Panc1 (cell line): ENCODE results near the gene HOXA10. TPM values are rescaled to one million over a fixed set of nuclear protein-coding genes. Genes with fewer than 3 reads are reported as not detected.
A peak's percentile ranks its signal among the peaks of the same experiment; 100 is the strongest.

Experiments used
- ATAC-seq: fragments of 200-7000 bp; cut with Tn5 transposase; 2 replicates; pipeline ENCODE4 v1.9.1; 2020; ENCODE audit warnings: mild to moderate bottlenecking, moderate library complexity
- BruUV-seq: library from RNA; stranded (reverse); fragments of 400-500 nt; replicated peaks from 2 replicates; lab custom pipeline; 2021; lab: Mats Ljungman, UMichigan
- CTCF ChIA-PET: fragments of 300-600 bp; sonication (Branson Sonifier 250); formaldehyde crosslinking; loops from one replicate; lab custom pipeline; 2022; ENCODE audit warnings: antibody characterized with exemption; lab: Charles Lee
- POLR2A ChIA-PET: fragments of 300-600 bp; sonication (Branson Sonifier 250); formaldehyde crosslinking; loops from one replicate; lab custom pipeline; 2022; ENCODE audit warnings: antibody characterized with exemption; lab: Charles Lee
- DNase-seq: peaks from one replicate; pipeline ENCODE4 v3.0.0-alpha.2; 2010; ENCODE audit warnings: low read depth, low spot score
- H3K27ac ChIP-seq: 2 replicates; pipeline ENCODE4 v1.5.1; 2011; ENCODE audit warnings: mild to moderate bottlenecking, low read length, inconsistent platforms
- H3K27me3 ChIP-seq: fragments of 200-500 bp; sonication (Bioruptor generic); 2 replicates; pipeline ENCODE4 v1.6.0; 2014; ENCODE audit warnings: low read length, inconsistent platforms; ENCODE audit not compliant: control insufficient read depth, insufficient read depth
- H3K36me3 ChIP-seq: fragments of 200-500 bp; sonication (Bioruptor generic); 2 replicates; pipeline ENCODE4 v1.5.1; 2014; ENCODE audit warnings: inconsistent platforms, mild to moderate bottlenecking, low read length, moderate library complexity; ENCODE audit not compliant: control insufficient read depth, insufficient read depth
- H3K4me1 ChIP-seq: 2 replicates; pipeline ENCODE4 v1.5.1; 2011; ENCODE audit warnings: inconsistent platforms, mild to moderate bottlenecking, low read length, moderate library complexity; ENCODE audit not compliant: control insufficient read depth, insufficient read depth
- H3K4me3 ChIP-seq, 2 experiments: 2 replicates each; pipeline ENCODE4 v1.5.1; 2011 to 2012; ENCODE audit warnings: low read depth in 2 of 2, low read length in 2 of 2, mild to moderate bottlenecking in 2 of 2, inconsistent platforms in 1 of 2, moderate library complexity in 1 of 2
- H3K9me3 ChIP-seq: fragments of 200-500 bp; sonication (Bioruptor generic); 2 replicates; pipeline ENCODE4 v1.5.1; 2014; ENCODE audit warnings: low read depth, mild to moderate bottlenecking, inconsistent platforms, low read length, moderate library complexity; ENCODE audit not compliant: control insufficient read depth, insufficient read depth
- CTCF ChIP-seq: fragments of 450-650 bp; IDR thresholded peaks from 2 replicates; pipeline ENCODE4 v1.5.1; 2017; ENCODE audit warnings: mild to moderate bottlenecking
- POLR2AphosphoS5 ChIP-seq: IDR thresholded peaks from 2 replicates; pipeline ENCODE4 v1.6.1; 2012; ENCODE audit warnings: mild to moderate bottlenecking, low read depth, low read length, moderate library complexity
- SIN3A ChIP-seq: IDR thresholded peaks from 2 replicates; pipeline ENCODE4 v1.6.1; 2012; ENCODE audit warnings: low read depth, mild to moderate bottlenecking, low read length, moderate library complexity, borderline replicate concordance; ENCODE audit not compliant: insufficient read depth
- TCF7L2 ChIP-seq: IDR thresholded peaks from 2 replicates; pipeline ENCODE4 v1.6.1; 2011; ENCODE audit warnings: mild to moderate bottlenecking, low read depth, low read length, inconsistent platforms
- in situ Hi-C: cut with HindIII; loops from 2 replicates; pipeline ENCODE4 v1.10.0; 2016; ENCODE audit warnings: low sequenced_read_pairs, low pct_unique_long_range_greater_than_20kb
- intact Hi-C: fragments of 100-400 bp; cut with micrococcal nuclease; formaldehyde crosslinking; loops from one replicate; pipeline ENCODE4 v1.10.0; 2022; ENCODE audit not compliant: unreplicated experiment
- total RNA-seq: library from RNA; stranded (reverse); gene quantifications from one replicate; pipeline ENCODE4 v1.2.1, GENCODE V29; 2021; ENCODE audit not compliant: unreplicated experiment

Gene HOXA10
- total RNA-seq, 1 experiment from 2014 or later: 0.41 TPM

DNA sequence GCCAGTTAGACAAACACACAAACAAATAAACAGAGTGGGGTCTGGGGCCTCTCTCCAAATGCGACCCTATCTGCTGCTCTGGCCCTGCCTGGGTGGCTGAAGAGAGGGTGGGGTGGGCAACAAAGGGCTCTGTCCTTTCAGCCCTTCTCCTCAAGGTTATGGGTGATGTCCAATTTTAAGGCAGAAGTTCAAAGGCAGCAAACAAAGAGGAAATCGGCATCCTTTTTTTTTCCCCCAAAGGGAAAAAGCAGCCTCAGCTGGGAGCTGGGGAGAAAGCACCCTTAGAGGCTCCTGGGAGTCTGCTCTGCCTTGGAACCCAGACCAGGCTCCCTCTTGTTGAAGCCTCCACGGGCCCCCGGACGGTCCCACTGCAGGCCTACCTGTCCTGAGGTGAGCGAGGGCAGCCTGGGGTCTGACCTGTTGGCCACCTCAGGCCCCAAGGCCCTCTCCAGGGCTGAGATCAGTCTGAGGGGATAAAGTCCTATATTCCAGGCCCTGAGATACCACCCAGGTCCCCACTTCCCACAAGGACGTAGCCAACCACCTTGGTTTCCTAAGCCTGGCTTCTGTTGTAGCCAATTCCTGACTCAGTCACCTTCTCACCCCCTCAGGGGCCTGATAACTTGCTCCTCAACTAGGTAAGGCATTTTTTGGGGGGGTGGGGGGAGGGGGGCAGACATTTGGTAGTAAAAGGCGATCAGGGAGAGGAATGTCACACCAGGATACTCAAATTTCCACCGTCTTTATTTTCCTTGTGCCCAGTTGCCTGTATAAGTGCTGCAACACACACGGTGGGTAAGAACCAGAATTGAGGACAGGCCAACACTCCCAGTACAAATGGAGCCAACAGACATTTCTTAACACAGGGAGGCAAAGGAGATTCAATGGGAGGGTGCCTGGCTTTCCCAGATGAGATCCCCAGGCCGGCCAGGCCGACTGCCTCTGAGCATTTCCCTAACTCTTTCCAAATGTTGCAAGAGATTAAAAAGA lies 6.6 kb upstream of the HOXA10 start:
- CTCF ChIA-PET: interaction anchor here (0.5 to 1.9 kb wide), 9 partner anchors 19 to 909 kb away, joined by 3 to 12 read pairs (median 3); no protein-coding TSS in a partner anchor
- H3K27me3 ChIP-seq: no peaks in the 10 kb centered on the region
- intact Hi-C loops: no loop called here
- POLR2A ChIA-PET: no interaction called here
- DNase-seq: no peak
- H3K9me3 ChIP-seq: no peaks in the 10 kb centered on the region
- no peaks in the 10 kb centered on the region for H3K36me3 ChIP-seq
- no peak overlapping the region for H3K27ac ChIP-seq
- ATAC-seq: no peak
- H3K4me1 ChIP-seq: peaks cover 15% of the 10 kb centered on the region; the same call in 1 of the 2 replicates
- H3K4me3 ChIP-seq: no peak overlapping the region; a peak in 1 of 4 replicates
- no peak for TF ChIP-seq TCF7L2
- no peak for TF ChIP-seq CTCF
- no peak for TF ChIP-seq POLR2AphosphoS5
- TF ChIP-seq SIN3A: no peak
- in situ Hi-C loops: no loop called here
- BruUV-seq: no TSS peak

DNA sequence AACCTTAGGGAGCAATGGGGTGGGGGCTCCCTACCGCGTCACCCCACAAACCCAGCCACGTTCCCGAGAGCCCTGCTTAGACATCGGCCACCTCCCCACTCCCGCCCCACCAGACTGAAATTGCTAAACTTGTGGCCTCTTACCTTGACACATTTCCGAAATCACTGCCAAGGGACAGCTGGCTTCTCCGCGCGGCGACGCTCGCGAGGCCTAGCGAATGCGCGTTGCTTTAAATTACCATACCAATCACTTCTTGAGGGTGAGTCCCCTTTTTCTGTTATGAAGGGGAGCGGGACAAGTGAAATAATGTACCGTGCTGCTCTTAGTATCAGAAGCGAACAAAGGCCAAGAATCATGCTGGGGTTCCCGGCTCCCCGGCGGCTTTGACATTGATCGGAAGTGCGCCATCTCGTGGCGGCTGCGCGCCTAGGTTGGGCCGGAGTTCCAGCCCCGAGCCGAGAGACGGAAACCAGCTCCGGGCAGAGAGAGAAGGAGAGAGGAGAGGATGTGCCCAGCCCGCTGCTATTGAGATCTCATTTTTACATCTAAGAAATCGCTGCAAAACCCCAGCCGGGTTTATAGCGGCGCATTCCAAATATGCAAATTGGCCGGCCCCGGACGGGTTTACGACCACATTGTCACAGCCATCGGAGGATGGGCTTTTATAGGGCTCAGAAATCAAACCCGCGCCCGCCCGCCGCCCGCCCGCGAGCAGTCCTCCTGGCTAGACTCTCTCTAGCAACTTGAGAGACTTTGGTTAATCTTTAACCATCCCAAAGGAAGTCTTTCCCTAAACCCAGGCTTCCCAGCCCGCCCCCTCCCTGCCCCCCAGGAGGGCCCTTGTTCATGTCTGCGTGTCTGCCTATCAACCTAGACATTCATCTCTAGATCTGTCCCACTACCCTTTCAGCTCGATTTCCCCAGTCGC lies 5.6 kb upstream of the HOXA10 start:
- Histone ChIP-seq H3K27me3 (no peaks in the 10 kb centered on the region), H3K27ac (peak overlapping the region; percentile 57), H3K9me3 (no peaks in the 10 kb centered on the region), H3K4me1 (peaks cover 15% of the 10 kb centered on the region; the same call in 1 of the 2 replicates), H3K4me3 (peak overlapping the region; percentile 32 to 52), H3K36me3 (no peaks in the 10 kb centered on the region)
- POLR2A ChIA-PET: no interaction called here
- CTCF ChIA-PET: interaction anchor here (0.5 to 1.9 kb wide), 16 partner anchors 9 to 1300 kb away, joined by 3 to 12 read pairs (median 3); no protein-coding TSS in a partner anchor
- BruUV-seq: no TSS peak
- in situ Hi-C loops (no loop called here), intact Hi-C loops (no loop called here)
- TF ChIP-seq CTCF (peak; percentile 99), SIN3A (no peak), TCF7L2 (0 out of 2 replicates have a peak, but pooled peaks have one; percentile 34)
- peak; percentile 83 for ATAC-seq
- DNase-seq: no peak
